Measurements from ENCODE around the gene EDAR.

EDAR gene

DNA sequence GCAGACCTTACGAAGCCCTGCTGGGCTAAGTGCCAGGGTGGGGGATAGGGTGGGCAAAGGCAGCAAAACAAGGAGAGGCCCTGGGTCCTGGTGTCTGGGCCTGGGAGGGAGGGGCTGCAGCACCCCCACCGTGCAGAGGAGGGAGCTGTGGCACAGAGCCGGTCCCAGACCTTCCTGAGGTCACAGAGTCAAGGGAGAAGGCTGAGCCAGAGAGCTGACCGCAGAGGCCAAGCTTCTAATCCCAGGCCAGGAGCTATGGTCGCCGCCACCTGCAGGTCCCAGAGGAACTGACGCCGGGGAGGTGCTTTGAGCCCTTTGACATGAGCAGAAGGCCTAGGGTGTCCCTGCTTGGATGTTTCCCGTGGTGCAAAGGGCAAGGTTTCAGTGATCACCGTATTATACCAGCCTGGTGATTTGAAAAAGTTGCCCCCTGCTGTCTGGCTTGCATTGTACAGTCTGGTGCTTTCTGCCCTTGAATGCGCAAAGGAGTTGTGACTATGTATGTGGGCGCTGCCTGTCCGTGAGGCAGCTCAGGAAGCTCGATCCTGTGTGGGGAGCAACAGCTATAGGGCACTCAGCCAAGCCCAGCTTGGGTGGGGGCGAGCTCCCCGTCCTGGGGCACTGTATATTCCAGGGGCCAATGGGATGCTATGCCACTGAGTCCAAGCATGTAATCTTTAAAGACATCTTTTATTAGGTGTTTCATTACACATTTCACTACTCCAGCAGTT is 44.3 kb downstream of the EDAR start:
- Histone ChIP-seq H3K4me3 (no peak overlapping the region), H3K27ac (peak overlapping the region in 3 of 21 experiments; percentile 12 to 48 (median 41))

- peak overlapping the region in 2 of 21 experiments; percentile 12 to 51 for H3K27ac ChIP-seq
These were observed 45.3 kb downstream of the EDAR start for GRCh38 chr2:108943751-108944150.

DNA sequence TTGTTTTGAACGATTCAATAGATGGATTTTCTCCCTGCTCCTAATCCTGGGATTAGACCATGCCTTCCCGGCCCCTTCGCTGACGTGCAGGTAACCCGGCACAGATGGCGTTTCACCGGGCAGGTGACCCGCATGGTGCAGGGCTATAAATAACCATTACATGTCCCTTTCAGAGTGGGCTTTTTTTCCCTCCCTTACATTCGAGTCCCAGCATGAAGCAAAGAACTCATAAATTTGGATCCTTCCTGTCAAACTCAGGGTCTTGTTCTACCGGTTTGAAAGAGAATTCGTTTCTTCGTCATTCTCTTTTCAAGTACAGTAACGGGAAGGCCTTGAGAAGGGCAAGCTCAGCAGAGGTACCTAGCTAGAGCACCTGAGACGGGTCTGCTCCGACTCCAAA is 46.1 kb downstream of the EDAR start:
- Histone ChIP-seq H3K27ac (peak overlapping the region in 2 of 21 experiments; percentile 11 to 51), H3K4me3 (no peak overlapping the region)

More at GRCh38 chr2:108943751-108944150, 45.3 kb downstream of the EDAR start:
- no peak overlapping the region for H3K4me3 ChIP-seq

DNA sequence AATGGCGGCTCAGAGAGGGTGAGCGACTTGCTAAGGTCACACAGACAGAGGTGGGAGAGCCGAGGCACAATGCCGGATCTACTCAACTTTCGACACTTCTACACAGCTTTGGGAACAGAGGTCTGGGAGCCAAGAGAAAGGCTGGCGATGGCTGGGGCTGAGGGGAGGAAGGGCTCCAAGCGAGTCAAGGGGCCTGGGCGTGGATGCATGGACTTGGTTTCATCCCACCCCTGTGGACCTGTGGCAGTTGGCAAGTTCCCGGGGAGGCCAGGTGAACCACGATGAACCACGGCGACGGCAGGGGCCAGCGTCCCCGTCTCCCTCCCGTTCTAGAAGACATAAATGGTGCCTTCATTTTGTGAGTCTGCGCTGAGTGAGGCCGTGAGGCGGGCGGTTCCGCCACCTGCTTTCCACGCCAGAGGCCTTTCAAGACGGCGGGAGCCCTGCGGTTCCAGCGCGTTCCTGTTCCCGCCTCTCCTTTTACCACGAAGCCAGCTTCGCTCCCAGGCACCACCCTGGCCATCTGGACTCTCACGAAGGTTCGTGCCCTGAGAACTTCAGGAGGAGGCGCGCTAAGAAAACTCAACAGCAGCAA is 46.7 kb downstream of the EDAR start:
- no peak overlapping the region for H3K4me3 ChIP-seq
- no peak overlapping the region for H3K27ac ChIP-seq

DNA sequence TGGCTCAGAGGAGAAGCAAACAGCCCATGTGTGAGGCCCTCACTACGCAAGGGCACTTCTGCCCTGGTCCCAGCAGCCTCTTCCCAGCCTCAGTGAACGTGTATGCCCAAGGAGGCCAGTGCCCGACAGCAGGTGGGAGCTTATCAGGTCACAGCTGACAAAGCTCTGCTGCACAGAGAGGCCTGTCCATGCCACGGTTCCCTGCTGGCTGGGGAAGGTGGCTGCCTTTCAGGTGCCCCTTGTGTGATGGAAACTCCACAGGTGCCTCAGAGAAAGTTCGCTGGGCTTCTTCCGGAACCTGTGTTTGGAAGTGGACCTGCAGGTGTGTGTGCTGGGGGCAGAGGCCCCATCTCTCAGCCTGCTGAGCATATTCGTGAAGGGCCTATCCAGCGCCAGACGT is 47.3 kb downstream of the EDAR start:
- no peak overlapping the region for H3K27ac ChIP-seq
- no peak overlapping the region for H3K4me3 ChIP-seq

- Histone ChIP-seq H3K27ac (no peak overlapping the region), H3K4me3 (no peak overlapping the region)
These were observed 47.8 kb downstream of the EDAR start for GRCh38 chr2:108941161-108941665.

GRCh38 chr2:108940156-108940555 is 48.9 kb downstream of the EDAR start:
- Histone ChIP-seq H3K4me3 (no peak overlapping the region), H3K27ac (peak overlapping the region in 1 of 21 experiments; percentile 44)

- Histone ChIP-seq H3K4me3 (no peak overlapping the region), H3K27ac (no peak overlapping the region)
These were observed 50.8 kb downstream of the EDAR start for GRCh38 chr2:108938077-108938710.

- H3K4me3 ChIP-seq, result no peak overlapping the region
- H3K27ac ChIP-seq, result peak overlapping the region in 2 of 21 experiments; percentile 38 to 74
These were observed 51.5 kb downstream of the EDAR start for GRCh38 chr2:108937367-108938017.

DNA sequence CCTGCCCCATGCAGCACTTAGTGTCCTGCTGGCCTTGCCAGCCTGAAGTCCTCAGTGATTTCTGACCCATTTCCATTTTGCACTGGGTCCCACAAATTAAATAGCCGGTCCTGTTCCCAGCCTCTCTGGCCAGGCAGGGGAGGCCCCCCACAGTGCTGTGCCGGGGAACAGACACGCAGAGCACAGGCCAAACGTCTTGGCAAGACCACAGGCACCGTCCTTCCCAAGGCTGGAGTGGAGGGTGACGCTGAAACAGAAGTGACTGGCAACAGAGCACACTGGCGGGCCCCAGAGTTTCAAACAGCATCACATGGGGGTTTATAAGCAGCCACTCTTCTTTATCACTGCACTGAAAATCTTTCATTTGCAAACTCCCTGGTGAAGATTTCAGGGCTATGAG is 52.2 kb downstream of the EDAR start:
- no peak overlapping the region for H3K4me3 ChIP-seq
- peak overlapping the region in 3 of 21 experiments; percentile 38 to 74 (median 61) for H3K27ac ChIP-seq

DNA sequence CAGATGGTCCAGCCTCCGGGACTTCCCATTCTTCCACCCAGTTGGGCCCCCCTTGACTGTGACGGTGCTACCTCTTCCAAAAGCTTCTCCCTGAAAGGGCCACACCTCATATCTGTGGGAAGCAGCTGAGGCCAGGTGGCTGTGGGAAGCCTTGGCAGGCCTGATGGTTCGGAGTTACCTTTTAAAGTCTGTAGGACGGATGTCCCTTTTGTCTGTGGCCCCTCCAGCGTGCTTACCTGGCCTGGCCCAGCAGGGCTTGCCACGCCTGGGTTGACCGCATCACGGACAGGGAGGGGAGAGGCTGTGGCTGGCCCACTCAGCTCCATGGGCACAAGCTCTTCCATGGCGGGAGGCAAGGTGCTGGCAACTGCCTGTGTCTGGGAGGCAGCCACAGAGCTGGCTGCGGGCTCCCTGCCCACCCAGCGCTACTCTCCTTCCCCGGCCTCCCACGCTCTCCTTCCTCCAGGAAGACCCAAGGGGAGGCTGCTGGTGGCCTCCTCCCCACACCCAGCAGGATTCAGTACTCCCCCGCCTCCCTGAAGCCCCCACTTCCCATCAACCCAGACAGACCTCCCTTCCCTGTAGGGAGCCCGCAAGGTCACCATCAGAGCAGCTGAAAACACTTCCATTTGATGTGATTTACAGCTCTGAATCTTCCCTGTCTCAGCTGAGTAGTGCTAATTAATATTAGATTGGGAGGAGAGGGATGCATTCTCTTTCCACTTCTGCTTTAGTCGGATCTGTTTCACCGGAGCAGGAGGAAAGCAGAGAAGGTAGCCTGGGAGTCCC is 52.8 kb downstream of the EDAR start:
- Histone ChIP-seq H3K27ac (peak overlapping the region in 3 of 21 experiments; percentile 38 to 74 (median 61)), H3K4me3 (no peak overlapping the region)

DNA sequence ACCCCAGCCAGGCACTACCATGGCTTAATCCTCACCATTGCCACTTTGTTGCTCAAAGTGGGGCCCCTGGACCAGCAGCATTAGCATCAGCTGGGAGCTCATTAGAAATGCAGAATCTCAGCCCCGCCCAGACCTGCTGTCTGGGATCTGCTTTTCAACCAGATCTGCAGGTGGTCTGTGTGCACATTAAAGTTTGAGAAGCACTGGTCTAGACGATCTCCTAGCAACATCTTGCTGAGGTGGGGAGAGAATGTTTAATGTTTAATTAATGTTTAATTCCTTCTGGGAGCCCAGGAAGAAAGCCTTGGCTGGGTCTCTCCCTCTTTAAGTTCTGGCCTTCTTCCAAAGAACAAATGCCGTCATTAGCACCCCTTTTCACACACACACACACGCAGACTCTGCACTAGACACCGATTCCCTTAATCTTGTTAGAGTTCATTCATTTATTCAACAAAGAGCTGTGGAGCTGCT is 53.7 kb downstream of the EDAR start:
- Histone ChIP-seq H3K27ac (peak overlapping the region in 4 of 21 experiments; percentile 37 to 74 (median 58)), H3K4me3 (no peak overlapping the region)

GRCh38 chr2:108934583-108935245 is 54.3 kb downstream of the EDAR start:
- no peak overlapping the region for H3K4me3 ChIP-seq
- H3K27ac ChIP-seq, result peak overlapping the region in 4 of 21 experiments; percentile 50 to 79 (median 66)

DNA sequence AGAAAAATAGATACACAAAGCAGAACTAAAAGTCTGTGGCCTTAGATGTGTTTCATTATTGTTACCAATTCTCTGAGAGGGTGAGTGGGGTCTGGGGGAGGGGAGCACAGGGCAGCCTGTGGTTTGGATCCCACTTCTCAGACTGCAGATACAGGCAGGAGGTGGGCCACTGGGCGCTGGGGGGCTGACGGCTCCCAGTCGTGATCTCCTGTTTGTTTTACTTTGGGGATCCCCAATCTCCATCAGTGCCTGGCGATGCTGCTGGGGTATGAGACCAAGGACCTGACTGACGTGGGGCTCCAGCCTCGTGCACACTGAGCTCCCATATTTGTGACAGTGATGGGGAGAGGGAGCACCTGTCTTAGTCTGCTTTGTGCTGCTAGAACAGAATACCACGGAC is 54.9 kb downstream of the EDAR start:
- Histone ChIP-seq H3K27ac (peak overlapping the region in 4 of 21 experiments; percentile 50 to 79 (median 66)), H3K4me3 (no peak overlapping the region)

- Histone ChIP-seq H3K27ac (peak overlapping the region in 5 of 21 experiments; percentile 7 to 69 (median 50)), H3K4me3 (no peak overlapping the region)
These were observed 55.3 kb downstream of the EDAR start for GRCh38 chr2:108933691-108934117.

GRCh38 chr2:108932736-108933332 is 56.2 kb downstream of the EDAR start:
- Histone ChIP-seq H3K4me3 (no peak overlapping the region), H3K27ac (peak overlapping the region in 2 of 21 experiments; percentile 26 to 46)

- no peak overlapping the region for H3K27ac ChIP-seq
- H3K4me3 ChIP-seq, result no peak overlapping the region
These were observed 57.6 kb downstream of the EDAR start for GRCh38 chr2:108931372-108931771.

- no peak overlapping the region for H3K27ac ChIP-seq
- no peak overlapping the region for H3K4me3 ChIP-seq
These were observed 59.1 kb downstream of the EDAR start for GRCh38 chr2:108929807-108930425.

Data from skin epidermis (tissue), 12 donors.